IPS-15b (cell line): ENCODE results near the gene GATAD2A.
A peak's percentile ranks its signal among the peaks of the same experiment; 100 is the strongest.

Source experiments
- H3K27me3 ChIP-seq: one replicate; pipeline ENCODE4 v1.6.1; 2013; ENCODE audit warnings: low read length; ENCODE audit not compliant: control insufficient read depth, insufficient read depth
- H3K36me3 ChIP-seq: one replicate; pipeline ENCODE4 v1.6.1; 2013; ENCODE audit warnings: low read length; ENCODE audit not compliant: control insufficient read depth, insufficient read depth
- H3K4me1 ChIP-seq: one replicate; pipeline ENCODE4 v1.6.1; 2013; ENCODE audit warnings: mild to moderate bottlenecking, low read length; ENCODE audit not compliant: control insufficient read depth, insufficient read depth
- H3K4me3 ChIP-seq: one replicate; pipeline ENCODE4 v1.5.1; 2013; ENCODE audit warnings: low read depth, low read length
- H3K9ac ChIP-seq: one replicate; pipeline ENCODE4 v1.6.1; 2013; ENCODE audit warnings: low read depth, mild to moderate bottlenecking, low read length
- H3K9me3 ChIP-seq: one replicate; pipeline ENCODE4 v1.6.1; 2013; ENCODE audit warnings: mild to moderate bottlenecking, low read length; ENCODE audit not compliant: control insufficient read depth, insufficient read depth

GATAD2A gene

DNA sequence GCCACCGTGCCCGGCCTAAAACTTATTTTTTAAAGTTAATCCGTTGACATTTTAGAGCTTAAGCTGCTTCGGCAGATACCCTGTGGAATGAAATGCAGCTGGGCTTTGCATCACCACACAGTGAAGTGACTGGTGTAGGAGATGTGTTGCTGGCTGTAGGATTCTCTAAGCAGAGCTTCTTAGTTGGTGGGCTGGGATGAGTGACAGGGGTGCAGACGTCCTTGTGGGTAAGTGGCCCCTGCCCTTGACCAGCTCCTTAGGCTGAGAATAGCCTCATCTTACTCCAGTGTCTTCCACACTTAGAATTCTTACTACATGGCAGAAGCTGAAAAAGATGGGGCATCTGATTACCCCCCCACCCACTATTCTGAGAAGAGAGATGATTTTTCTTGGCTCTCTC is 11.6 kb downstream of the GATAD2A start:
- Histone ChIP-seq H3K27me3 (no peaks in the 10 kb centered on the region), H3K4me3 (no peak overlapping the region), H3K4me1 (peaks cover 9% of the 10 kb centered on the region), H3K9me3 (no peaks in the 10 kb centered on the region), H3K36me3 (no peaks in the 10 kb centered on the region), H3K9ac (no peak overlapping the region)

DNA sequence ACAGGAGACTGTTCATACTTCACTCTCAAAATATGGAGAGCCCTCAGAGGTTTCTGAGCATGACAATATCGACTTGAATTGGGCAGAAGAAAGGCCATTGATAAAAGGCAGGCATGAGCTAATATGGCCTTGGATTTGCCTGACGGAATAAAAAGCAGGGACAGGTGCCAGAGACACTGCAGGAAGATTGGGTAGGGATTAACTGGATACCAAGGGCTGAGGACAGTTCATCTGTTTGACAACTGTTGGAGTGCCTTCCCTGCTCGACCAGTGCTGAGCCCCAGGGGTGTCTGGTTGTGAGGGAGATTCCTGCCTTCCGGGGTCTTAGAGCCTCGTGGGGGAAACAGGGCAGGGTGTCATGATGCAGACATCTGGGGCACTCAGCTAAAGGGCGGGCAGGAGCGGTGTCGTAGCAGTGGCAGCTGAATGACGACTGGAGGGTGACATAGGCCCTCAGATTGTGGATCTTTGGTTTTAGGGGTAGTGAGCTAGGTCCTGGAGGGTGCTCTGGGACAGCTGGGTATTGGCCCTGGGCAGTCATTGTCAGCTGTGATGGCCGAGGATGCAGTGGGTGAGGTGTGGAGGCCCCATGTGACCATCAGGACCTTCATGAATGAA is 12.3 kb downstream of the GATAD2A start:
- no peaks in the 10 kb centered on the region for H3K36me3 ChIP-seq
- H3K4me1 ChIP-seq = peaks cover 9% of the 10 kb centered on the region

DNA sequence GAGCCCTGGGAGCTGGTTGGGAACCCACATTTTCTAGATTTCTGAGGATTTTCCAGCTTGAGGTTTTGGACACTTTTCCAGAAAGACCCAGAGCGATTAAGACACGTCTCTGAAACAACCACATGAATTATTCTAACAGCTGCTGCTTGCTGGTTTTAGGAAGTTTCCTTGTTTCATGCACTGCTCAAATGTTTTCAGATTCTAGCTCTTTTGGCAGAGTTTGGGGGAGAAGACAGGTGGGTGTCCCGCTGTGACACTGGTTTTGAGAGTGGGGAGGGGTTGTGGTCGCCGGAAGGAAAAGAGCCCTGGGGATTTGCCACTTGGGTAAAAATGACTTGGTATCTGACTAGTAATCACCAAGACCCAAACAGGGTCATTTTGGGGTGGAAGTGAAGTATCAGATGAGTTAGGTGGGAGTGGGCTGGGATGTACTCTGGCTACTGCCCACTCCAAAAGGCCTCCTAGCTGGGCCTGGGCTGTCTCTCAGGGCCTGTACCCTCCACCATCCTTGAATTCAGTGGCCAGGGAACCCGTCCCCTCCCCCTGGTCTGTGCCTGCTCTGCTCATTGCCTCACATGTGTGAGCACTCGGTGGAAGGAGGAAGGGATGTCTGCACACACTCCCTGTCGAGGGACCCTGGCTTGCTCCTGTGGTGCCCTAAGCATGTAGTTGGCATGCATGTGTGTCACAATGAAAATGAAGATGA is 13.2 kb downstream of the GATAD2A start:
- no peaks in the 10 kb centered on the region for H3K27me3 ChIP-seq
- no peak overlapping the region for H3K4me3 ChIP-seq
- no peaks in the 10 kb centered on the region for H3K9me3 ChIP-seq
- H3K9ac ChIP-seq = peak overlapping the region; percentile 12
- H3K4me1 ChIP-seq = peaks cover 9% of the 10 kb centered on the region
- no peaks in the 10 kb centered on the region for H3K36me3 ChIP-seq

More for the DNA sequence above, 12.3 kb downstream of the GATAD2A start:
- H3K9ac ChIP-seq = no peak overlapping the region
- no peaks in the 10 kb centered on the region for H3K27me3 ChIP-seq
- no peak overlapping the region for H3K4me3 ChIP-seq
- no peaks in the 10 kb centered on the region for H3K9me3 ChIP-seq

DNA sequence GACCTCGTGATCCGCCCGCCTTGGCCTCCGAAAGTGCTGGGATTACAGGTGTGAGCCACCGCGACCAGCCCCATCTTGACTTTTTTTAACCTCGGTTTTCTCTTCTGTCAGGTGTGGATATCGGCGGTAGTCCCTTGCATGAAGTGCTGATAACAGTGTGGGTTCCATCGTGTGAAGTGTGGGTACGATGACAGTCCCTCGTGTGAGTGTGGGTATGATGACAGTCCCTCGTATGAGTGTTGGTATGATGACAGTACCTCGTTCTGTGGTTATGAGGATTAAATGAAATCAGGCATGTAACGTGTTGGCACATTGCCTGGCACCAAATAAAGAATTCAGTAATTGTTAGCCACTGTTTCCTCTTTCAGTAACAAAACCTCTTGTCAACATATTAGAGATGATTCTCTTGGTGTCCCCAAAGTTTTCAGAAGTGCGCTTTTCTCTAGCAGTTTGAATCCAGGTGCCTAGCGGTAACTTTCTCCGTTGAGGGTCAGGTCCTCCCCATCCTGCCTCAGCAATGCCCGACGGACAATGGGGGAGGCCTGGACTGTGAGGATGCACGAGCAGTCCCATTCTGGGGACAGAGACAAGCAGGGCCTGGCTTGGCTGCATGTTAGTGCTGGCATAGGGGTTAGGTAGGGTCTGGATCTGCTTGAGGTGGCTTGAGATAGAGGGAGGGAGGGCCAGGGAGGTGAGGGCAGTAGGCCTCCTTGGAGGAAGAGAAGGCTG is 15.3 kb downstream of the GATAD2A start:
- Histone ChIP-seq H3K36me3 (no peaks in the 10 kb centered on the region), H3K27me3 (no peaks in the 10 kb centered on the region), H3K9ac (no peak overlapping the region), H3K4me1 (peaks cover 9% of the 10 kb centered on the region), H3K4me3 (no peak overlapping the region), H3K9me3 (no peaks in the 10 kb centered on the region)

DNA sequence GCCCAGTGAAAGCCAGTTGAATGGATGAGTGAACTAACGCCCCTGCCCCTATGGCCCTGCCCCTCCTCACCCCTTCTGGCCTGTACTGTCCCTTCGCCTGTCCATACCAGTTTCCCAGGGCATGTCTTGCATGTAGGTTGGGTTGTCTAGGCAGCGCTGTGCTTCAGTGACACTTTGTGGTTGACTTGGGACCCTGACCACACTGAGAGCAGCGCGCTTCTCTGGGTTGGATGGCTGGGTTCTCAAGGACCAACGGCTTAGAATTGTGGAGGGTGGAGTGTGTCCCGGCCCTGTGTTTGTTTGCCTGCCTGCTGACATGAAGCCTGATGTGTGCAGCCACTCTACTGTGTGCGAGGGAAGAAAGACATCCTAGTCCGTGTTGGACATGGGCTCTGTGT is 15.8 kb downstream of the GATAD2A start:
- Histone ChIP-seq H3K27me3 (no peaks in the 10 kb centered on the region), H3K9ac (no peak overlapping the region), H3K9me3 (no peaks in the 10 kb centered on the region), H3K36me3 (no peaks in the 10 kb centered on the region), H3K4me3 (no peak overlapping the region), H3K4me1 (peaks cover 11% of the 10 kb centered on the region)

DNA sequence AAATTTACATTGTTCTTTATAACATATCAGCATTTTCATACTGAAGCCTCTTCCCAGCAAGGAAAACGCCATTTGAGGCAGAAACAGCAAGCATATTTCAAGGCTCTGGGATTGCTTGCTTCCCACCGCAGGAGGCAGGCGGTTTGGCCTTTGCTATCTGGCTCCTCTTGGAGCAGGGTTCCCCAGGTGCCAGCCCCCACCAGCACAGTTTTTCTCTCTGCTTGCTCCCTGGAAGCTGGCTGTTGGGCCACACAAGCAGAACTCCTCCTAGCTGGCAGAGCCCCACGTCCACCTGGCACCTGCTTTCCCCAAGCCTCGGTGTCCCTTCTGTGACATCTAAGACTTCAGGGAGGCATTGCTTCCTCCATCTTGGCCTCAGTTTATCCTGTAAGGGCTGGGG is 16.7 kb downstream of the GATAD2A start:
- no peaks in the 10 kb centered on the region for H3K36me3 ChIP-seq
- H3K4me1 ChIP-seq = peaks cover 16% of the 10 kb centered on the region
- H3K27me3 ChIP-seq = no peaks in the 10 kb centered on the region
- no peak overlapping the region for H3K4me3 ChIP-seq
- no peak overlapping the region for H3K9ac ChIP-seq
- H3K9me3 ChIP-seq = no peaks in the 10 kb centered on the region

GRCh38 chr19:19423322-19423721 is 17.8 kb downstream of the GATAD2A start:
- Histone ChIP-seq H3K9me3 (no peaks in the 10 kb centered on the region), H3K4me1 (peaks cover 14% of the 10 kb centered on the region), H3K4me3 (no peak overlapping the region), H3K36me3 (no peaks in the 10 kb centered on the region), H3K9ac (no peak overlapping the region), H3K27me3 (no peaks in the 10 kb centered on the region)

GRCh38 chr19:19425170-19425875 is 19.8 kb downstream of the GATAD2A start:
- H3K9ac ChIP-seq = no peak overlapping the region

GRCh38 chr19:19426216-19426615 is 20.7 kb downstream of the GATAD2A start:
- H3K4me3 ChIP-seq = no peak overlapping the region
- no peaks in the 10 kb centered on the region for H3K9me3 ChIP-seq
- peaks cover 6% of the 10 kb centered on the region for H3K36me3 ChIP-seq
- peaks cover 7% of the 10 kb centered on the region for H3K4me1 ChIP-seq
- H3K27me3 ChIP-seq = no peaks in the 10 kb centered on the region
- no peak overlapping the region for H3K9ac ChIP-seq

More at GRCh38 chr19:19425170-19425875, 19.8 kb downstream of the GATAD2A start:
- Histone ChIP-seq H3K4me3 (no peak overlapping the region), H3K36me3 (peaks cover 6% of the 10 kb centered on the region), H3K27me3 (no peaks in the 10 kb centered on the region), H3K9me3 (no peaks in the 10 kb centered on the region), H3K4me1 (peaks cover 7% of the 10 kb centered on the region)

- H3K9me3 ChIP-seq = no peaks in the 10 kb centered on the region
- no peaks in the 10 kb centered on the region for H3K27me3 ChIP-seq
- no peak overlapping the region for H3K4me3 ChIP-seq
- no peak overlapping the region for H3K9ac ChIP-seq
- peaks cover 6% of the 10 kb centered on the region for H3K36me3 ChIP-seq
- peaks cover 7% of the 10 kb centered on the region for H3K4me1 ChIP-seq
Measured at GRCh38 chr19:19426799-19427198, 21.3 kb downstream of the GATAD2A start.

GRCh38 chr19:19427302-19427701 is 21.8 kb downstream of the GATAD2A start:
- no peaks in the 10 kb centered on the region for H3K9me3 ChIP-seq
- H3K9ac ChIP-seq = no peak overlapping the region
- no peak overlapping the region for H3K4me3 ChIP-seq
- peaks cover 7% of the 10 kb centered on the region for H3K4me1 ChIP-seq
- no peaks in the 10 kb centered on the region for H3K27me3 ChIP-seq
- H3K36me3 ChIP-seq = peaks cover 6% of the 10 kb centered on the region
